ENCODE data around the gene SEMA4B. TPM values are rescaled to one million over a fixed set of nuclear protein-coding genes. Genes with fewer than 3 reads are reported as not detected.
A peak's percentile ranks its signal among the peaks of the same experiment; 100 is the strongest.
"Not testable (repeated sequence)": the region's sequence is repeated elsewhere in the genome, so short reads cannot be mapped to it uniquely, and the experiment has no call there.

SEMA4B gene
- total and polyA plus RNA-seq, 11 donors, result 13.8 to 105 (median 21.0) TPM

DNA sequence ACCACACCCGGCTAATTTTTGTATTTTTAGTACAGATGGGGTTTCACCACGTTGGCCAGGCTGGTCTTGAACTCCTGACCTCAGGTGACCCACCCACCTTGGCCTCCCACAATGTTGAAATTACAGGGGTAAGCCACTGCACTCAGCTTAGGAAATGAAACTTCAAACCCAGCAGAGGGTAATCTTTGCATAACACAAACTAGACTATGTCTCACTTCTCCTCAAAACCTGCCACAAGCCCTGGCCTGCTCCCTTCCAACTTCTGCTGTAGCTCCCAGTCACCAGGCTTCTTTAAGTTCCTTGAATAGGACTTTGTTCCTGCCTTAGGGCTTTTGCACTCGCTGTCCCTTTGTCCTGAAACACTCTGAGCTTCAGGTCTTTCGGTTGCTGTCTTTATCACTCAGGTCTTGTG lies 39.2 kb upstream of the SEMA4B start:
- no peaks in the 10 kb centered on the region for H3K27me3 ChIP-seq
- H3K4me3 ChIP-seq, result no peak overlapping the region
- H3K36me3 ChIP-seq, result no peaks in the 10 kb centered on the region
- TF ChIP-seq, protein P1, sequence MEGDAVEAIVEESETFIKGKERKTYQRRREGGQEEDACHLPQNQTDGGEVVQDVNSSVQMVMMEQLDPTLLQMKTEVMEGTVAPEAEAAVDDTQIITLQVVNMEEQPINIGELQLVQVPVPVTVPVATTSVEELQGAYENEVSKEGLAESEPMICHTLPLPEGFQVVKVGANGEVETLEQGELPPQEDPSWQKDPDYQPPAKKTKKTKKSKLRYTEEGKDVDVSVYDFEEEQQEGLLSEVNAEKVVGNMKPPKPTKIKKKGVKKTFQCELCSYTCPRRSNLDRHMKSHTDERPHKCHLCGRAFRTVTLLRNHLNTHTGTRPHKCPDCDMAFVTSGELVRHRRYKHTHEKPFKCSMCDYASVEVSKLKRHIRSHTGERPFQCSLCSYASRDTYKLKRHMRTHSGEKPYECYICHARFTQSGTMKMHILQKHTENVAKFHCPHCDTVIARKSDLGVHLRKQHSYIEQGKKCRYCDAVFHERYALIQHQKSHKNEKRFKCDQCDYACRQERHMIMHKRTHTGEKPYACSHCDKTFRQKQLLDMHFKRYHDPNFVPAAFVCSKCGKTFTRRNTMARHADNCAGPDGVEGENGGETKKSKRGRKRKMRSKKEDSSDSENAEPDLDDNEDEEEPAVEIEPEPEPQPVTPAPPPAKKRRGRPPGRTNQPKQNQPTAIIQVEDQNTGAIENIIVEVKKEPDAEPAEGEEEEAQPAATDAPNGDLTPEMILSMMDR (IDR thresholded peaks at IDR 0.05), result no peak
- no peak for TF ChIP-seq POLR2A (IDR thresholded peaks at IDR 0.05)
- 66 to 71% (median 71%) methylated on average over 4 of the region's 4 CpGs for WGBS, 4 donors
- ATAC-seq (no peak), DNase-seq (no peak)
- H3K9me3 ChIP-seq, result no peaks in the 10 kb centered on the region
- H3K27ac ChIP-seq, result no peak overlapping the region
- intact Hi-C loops (cut with DNase I), result no loop called here
- H3K4me1 ChIP-seq, result peaks cover 0 to 46% (median 10%) of the 10 kb centered on the region in 12 donors

DNA sequence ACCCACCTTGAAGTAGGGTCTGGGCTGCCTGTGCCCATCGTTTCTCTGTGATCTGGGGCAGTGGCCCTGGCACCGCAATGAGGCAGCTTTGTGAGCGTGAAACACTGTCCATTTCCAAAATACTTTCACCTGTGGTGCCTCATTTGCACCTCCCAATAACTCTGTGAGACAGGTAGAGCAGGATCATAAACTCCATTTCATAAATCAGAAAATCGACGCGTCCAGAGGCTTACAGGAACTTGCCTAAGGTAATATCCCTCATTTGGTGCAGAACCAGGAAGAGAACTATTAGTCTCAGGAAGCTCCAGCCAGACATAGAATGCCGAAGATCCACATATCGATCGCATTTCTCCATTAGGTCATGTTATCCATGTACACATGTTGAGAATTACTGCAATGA lies 38.2 kb upstream of the SEMA4B start:
- Histone ChIP-seq H3K9me3 (no peaks in the 10 kb centered on the region), H3K4me1 (peaks cover 0 to 44% (median 9%) of the 10 kb centered on the region in 12 donors), H3K36me3 (no peaks in the 10 kb centered on the region), H3K27me3 (no peaks in the 10 kb centered on the region), H3K27ac (no peak overlapping the region), H3K4me3 (no peak overlapping the region)
- intact Hi-C loops (cut with DNase I), result no loop called here
- TF ChIP-seq, protein P1 (IDR thresholded peaks at IDR 0.05), result no peak
- no peak for TF ChIP-seq POLR2A (IDR thresholded peaks at IDR 0.05)
- 84 to 89% (median 87%) methylated on average over 9 of the region's 9 CpGs for WGBS, 4 donors
- no peak for DNase-seq
- ATAC-seq, result no peak

DNA sequence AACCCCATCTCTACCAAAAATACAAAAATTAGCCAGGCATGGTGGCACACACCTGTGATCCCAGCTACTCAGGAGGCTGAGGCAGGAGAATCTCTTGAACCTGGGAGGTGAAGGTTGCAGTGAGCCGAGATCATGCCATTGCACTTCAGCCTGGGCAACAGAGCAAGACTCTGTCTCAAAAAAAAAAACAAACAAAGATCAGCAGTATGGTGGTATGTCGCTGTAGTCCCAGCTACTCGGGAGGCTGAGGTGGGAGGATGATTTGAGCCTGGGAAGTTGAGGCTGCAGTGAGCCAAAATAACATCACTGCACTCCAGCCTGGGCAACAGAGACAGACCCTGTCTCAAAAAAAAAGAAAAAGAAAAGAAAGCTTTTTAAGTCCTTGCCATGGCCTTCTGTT lies 36.9 kb upstream of the SEMA4B start:
- WGBS, 4 donors, result 92 to 99% (median 96%) methylated on average over 3 of the region's 3 CpGs
- H3K36me3 ChIP-seq; H3K27me3 ChIP-seq; H3K27ac ChIP-seq; ATAC-seq; DNase-seq; H3K4me3 ChIP-seq; intact Hi-C loops (cut with DNase I); H3K9me3 ChIP-seq: not testable (repeated sequence)
- H3K4me1 ChIP-seq, result peaks cover 0 to 32% (median 0%) of the 10 kb centered on the region in 12 donors

DNA sequence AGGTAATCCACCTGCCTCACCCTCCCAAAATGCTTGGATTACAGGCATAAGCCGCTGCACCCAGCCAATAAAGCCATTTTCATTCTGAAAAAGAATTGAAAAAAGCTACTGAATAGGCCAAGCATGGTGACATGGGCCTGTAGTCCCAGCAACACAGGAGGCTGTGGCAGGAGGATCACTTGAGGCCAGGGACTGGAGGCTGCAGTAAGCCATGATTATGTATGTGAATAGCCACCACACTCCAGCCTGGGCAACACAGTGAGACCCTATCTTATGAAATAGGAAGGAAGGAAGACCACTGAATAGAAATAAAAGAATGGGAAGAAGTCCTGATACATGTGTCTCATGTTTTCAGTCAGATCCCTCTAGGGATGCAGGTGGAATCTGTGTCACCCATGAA lies 36.0 kb upstream of the SEMA4B start:
- intact Hi-C loops (cut with DNase I), result no loop called here
- H3K36me3 ChIP-seq, result no peaks in the 10 kb centered on the region
- no peaks in the 10 kb centered on the region for H3K9me3 ChIP-seq
- 100% methylated on average over 1 of the region's 1 CpG for WGBS, 4 donors
- no peak for TF ChIP-seq POLR2A (IDR thresholded peaks at IDR 0.05)
- TF ChIP-seq, protein P1 (IDR thresholded peaks at IDR 0.05), result no peak
- no peak overlapping the region for H3K4me3 ChIP-seq
- no peaks in the 10 kb centered on the region for H3K27me3 ChIP-seq
- ATAC-seq (no peak), DNase-seq (no peak)
- H3K27ac ChIP-seq, result peak overlapping the region in 7 of 12 donors; percentile 10 to 82 (median 57)
- H3K4me1 ChIP-seq, result peaks cover 0 to 28% (median 0%) of the 10 kb centered on the region in 12 donors
